Measurements from ENCODE around the gene OR2H1.
"Not testable (repeated sequence)": the region's sequence is repeated elsewhere in the genome, so short reads cannot be mapped to it uniquely, and the experiment has no call there.

Gene OR2H1

DNA sequence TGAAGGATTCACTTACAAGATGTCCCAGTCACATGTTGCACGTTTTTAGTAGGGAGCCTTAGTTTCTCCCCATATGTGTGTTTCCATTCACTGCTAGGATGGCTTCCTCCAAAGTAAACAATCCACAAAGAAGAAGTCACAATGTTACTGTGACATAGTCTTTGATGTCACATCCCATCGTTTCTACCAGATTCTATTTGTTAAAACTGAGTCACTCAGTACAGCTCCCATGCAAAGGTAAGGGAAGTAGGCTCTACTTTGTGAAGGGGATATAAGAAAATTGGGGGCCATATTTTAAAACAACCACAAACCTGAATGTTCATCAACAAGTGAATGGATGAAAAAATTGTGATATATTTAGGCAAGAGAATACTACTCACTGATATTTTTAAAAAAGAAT is at the start of gene OR2H1, which contains the start of gene OR11A1:
TSS of gene OR2H1 (plus strand) at position 185 of the 400 bp plus-strand sequence. CDS start 4,615 bp downstream, outside the sequence.
TSS of gene OR11A1 (minus strand) at position 101 of the 400 bp plus-strand sequence. CDS start 29,430 bp downstream, outside the sequence.
- in situ Hi-C loops (cut with MboI; ENCODE audit: low sequenced_read_pairs): no loop called here

DNA sequence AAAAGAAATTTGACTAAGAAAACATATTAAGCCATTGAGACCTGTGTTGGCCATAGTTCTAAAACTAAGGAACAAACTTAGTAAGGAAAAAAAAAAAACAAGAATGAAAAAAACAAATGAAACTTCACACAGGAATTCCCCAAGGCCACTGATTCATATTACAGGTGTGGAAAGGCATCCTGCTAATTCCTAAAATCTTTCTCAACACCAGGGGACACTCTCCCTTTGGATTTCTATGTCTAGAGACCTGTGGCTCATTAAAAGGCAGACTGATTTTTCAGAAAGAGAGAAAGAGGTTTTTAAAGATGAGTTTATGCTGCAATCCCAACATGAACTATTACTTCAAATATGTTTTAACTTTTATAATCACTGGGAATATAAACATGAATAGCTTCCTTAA is 42.4 kb upstream of the OR2H1 start, which contains the start of gene OR12D1:
TSS of gene OR12D1 (plus strand) at position 341 of the 400 bp plus-strand sequence.
- in situ Hi-C loops (cut with MboI; ENCODE audit: low sequenced_read_pairs): no loop called here

DNA sequence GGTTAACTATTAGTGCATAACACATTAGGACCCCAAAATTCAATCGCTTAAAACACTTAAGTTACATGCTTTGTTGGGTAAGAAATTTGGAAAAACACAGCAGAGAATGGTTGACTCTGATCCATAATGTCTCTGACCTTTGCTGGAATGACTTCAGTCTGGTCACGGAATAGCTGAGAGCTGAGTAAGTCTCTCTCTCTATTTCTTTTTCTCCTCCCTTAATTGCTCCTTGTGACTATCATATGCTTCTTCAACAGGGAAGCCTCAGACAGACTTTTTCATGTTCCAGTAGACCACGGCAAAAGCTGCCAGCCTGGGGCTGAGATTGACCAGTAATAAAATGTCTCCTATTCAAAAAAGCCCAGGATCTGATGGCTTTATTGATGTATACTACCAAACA is 37.4 kb upstream of the OR2H1 start:
- in situ Hi-C loops (cut with MboI; ENCODE audit: low sequenced_read_pairs): no loop called here

DNA sequence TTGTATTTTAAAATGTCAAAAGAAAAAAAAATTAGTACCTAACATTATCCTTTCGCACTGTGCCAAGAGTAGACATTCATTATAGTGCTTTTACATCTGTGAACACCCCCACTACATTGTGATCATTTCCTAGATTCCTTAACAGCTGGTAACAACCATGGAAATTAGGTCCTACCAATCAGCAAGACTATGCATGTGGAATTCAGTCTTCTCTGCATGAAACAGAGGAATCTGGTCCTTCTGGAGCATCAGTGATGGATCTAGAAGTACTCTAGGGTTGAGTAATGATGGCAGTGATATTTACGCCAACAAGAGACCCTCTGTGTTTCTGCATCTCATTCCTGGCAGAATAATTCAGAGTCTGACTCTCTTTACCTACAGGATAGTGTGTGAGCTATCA is 32.8 kb upstream of the OR2H1 start:
- in situ Hi-C loops (cut with MboI; ENCODE audit: low sequenced_read_pairs): no loop called here

DNA sequence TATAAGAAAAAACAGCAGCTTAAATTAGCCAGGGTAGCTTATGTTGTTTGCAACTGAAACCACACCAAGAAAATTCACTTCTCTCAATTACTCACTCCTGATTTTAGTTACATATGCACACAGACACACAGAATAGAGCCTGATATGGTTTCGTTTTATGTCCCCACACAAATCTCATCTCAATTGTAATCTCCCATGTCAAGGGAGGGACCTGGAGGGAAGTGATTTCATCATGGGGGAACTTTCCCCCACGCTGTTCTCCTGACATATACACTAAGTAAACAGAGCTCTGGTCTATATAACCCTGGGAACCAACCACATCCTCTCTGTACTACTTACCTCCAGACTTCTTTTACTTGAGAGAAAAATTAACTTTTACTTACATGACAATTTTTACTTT is 32.4 kb upstream of the OR2H1 start:
- in situ Hi-C loops (cut with MboI; ENCODE audit: low sequenced_read_pairs): no loop called here

- in situ Hi-C loops (cut with MboI; ENCODE audit: low sequenced_read_pairs): no loop called here
These were observed 31.9 kb upstream of the OR2H1 start for GRCh38 chr6:29425075-29425474.

DNA sequence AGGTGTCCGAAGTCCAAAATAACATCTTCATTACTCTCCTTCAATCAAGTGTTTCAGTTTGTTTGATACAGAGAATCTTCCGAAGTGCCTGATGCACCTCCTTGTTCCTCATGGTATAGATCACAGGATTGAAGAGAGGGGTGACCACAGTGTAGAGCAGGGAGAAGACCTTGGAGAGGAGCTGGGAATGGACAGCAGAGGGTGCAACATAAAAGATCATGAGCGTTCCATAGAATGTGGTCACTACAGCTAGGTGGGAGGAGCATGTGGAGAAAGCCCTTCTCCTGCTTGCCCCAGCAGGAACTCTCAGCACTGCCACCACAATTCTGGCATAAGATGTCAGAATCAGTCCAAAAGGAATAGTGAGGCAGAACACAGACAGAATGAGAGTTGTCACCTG is 30.3 kb upstream of the OR2H1 start:
- in situ Hi-C loops (cut with MboI; ENCODE audit: low sequenced_read_pairs): no loop called here

- in situ Hi-C loops (cut with MboI; ENCODE audit: low sequenced_read_pairs): not testable (repeated sequence)
These were observed 20.2 kb upstream of the OR2H1 start for GRCh38 chr6:29436730-29437129.

GRCh38 chr6:29439006-29439405 is 17.9 kb upstream of the OR2H1 start, which contains the start of gene OR10C1:
Gene OR10C1, plus strand, starts transcription at chr6:29439306. Its CDS starts 710 bp downstream, at chr6:29440016.
- in situ Hi-C loops (cut with MboI; ENCODE audit: low sequenced_read_pairs): no loop called here

DNA sequence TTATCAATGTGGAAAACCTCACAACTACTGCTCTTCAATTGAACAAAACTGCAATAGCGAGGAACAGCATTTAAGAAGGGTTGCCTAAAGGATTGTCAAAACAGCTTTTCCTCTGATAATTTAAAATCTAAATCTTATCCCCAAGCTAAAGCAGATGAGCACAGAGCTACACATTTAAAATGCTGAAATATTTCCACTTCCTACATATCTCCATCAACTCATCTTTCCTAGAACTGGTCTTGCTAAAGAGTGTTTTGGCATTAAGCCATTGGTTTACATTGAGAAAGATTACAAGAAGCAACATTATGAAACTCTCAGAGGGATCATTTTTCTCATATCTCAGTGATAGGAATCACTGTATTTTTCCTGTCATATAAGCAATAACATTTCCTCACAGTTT is 14.2 kb upstream of the OR2H1 start:
- in situ Hi-C loops (cut with MboI; ENCODE audit: low sequenced_read_pairs): no loop called here

GRCh38 chr6:29444031-29444430 is 12.9 kb upstream of the OR2H1 start:
- in situ Hi-C loops (cut with MboI; ENCODE audit: low sequenced_read_pairs): not testable (repeated sequence)

- in situ Hi-C loops (cut with MboI; ENCODE audit: low sequenced_read_pairs): no loop called here
These were observed 9.3 kb upstream of the OR2H1 start for GRCh38 chr6:29447670-29448069.

GRCh38 chr6:29451471-29452193 is 5.3 kb upstream of the OR2H1 start:
- in situ Hi-C loops (cut with MboI; ENCODE audit: low sequenced_read_pairs): no loop called here

GRCh38 chr6:29461021-29461814 is 4.3 kb downstream of the OR2H1 start:
- in situ Hi-C loops (cut with MboI; ENCODE audit: low sequenced_read_pairs): no loop called here

- in situ Hi-C loops (cut with MboI; ENCODE audit: low sequenced_read_pairs): no loop called here
These were observed 5.1 kb downstream of the OR2H1 start for GRCh38 chr6:29462022-29462421.

DNA sequence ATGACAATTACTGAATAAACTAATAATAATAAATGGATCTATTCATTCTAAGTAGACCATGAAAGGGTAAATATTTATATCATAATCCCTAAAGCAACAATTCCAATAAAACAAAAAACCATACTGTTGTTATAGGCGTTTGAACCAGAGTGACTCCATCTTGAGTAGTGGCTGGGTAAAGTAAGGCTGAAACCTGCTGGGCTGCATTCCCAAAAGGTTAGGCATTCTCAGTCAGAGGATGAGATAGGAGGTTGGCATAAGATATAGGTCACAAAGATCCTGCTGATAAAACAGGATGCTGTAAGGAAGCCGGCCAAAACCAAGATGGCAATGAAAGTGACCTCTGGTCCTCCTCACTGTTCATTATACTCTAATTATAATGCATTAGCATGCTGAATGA is 8.3 kb downstream of the OR2H1 start:
- in situ Hi-C loops (cut with MboI; ENCODE audit: low sequenced_read_pairs): no loop called here

DNA sequence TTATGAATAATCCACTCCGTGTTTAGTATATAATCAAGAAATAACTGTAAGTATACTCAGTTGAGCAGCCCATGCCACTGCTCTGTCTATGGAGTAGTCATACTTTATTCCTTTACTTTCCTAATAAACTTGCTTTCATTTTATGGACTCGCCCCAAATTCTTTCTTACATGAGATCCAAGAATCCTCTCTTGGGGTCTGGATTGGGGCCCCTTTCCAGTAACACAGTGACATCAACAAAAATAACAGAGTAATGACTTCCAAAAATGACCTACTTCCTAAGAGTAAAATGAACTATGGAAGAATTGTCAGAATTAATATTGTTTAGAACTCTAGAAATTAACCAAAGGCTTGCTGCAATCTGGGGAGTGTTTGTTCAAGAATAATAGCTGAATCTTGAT is 8.8 kb downstream of the OR2H1 start:
- in situ Hi-C loops (cut with MboI; ENCODE audit: low sequenced_read_pairs): no loop called here

GRCh38 chr6:29466241-29466640 is 9.3 kb downstream of the OR2H1 start:
- in situ Hi-C loops (cut with MboI; ENCODE audit: low sequenced_read_pairs): no loop called here

GRCh38 chr6:29474996-29475395 is 18.0 kb downstream of the OR2H1 start:
- in situ Hi-C loops (cut with MboI; ENCODE audit: low sequenced_read_pairs): no loop called here

DNA sequence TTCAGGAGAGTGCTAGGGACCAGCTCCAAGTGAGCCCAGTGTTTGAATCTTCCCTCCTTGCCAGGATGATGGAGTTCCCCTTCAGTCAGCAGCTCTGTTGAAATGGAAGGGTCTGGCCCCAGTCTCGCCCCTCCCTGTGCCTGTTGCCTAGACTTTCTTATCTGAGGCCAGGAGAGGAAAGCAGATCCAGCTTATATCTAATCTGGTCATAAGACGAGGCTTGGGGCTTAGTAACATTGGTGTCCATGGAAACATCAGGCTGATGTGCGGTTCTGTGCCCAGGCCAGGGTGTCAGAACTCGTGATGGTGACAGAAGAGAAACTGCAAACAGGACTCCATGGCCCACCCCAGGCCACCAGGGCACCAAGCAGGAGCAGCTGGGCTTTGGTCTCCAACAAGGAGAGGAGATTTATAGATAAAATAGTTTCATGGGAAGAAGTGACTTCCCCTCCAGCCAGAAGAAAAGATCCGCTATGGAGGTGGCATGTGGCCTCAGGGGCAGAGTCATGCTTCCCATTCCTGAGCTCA is 21.0 kb downstream of the OR2H1 start:
- in situ Hi-C loops (cut with MboI; ENCODE audit: low sequenced_read_pairs): no loop called here

DNA sequence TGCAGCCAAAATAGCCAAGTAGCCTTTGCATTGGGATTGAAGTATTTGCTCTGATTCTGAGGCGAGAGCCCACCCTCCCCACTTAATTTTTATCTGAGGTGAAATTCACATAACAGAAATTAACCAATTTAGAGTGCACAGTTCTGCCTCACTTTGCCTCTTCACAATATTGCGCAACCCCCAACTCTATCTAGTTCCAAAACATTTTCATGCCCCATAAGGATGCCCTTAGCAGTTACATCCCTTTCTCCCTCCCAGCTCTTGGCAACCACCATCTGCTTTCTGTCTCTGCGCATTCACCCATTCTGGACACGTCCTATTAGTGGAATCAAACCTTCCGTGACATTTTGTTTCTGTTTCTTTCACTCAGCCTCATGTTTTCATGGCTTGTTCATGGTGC is 21.8 kb downstream of the OR2H1 start:
- in situ Hi-C loops (cut with MboI; ENCODE audit: low sequenced_read_pairs): no loop called here

DNA sequence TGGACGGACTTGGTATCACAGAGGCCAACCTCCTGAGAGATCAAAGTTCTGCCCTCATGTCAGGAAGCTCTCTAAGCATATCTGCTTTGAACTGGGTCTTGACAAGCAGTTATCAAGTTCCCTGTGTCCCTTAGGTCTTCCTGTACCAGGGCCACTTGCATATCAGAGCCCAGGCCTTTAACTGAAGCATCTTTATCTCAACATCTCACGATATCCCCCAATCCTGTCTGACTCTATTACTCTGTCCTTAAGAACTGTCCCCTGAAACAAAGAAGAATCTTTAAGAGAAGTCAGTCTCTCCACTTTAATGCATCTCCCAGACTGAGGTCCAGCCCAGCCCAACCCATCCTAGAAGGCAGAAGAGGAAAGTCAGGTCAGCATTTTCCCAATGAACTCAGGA is 22.6 kb downstream of the OR2H1 start:
- in situ Hi-C loops (cut with MboI; ENCODE audit: low sequenced_read_pairs): no loop called here

All from HL-60/S4 treated with phorbol 12-myristate 13-acetate at 8.2 ng/mL for 4 days and 3 days (cell line).